Neural cell (in vitro differentiated cells): ENCODE measurements around the gene CUL3. TPM values are rescaled to one million over a fixed set of nuclear protein-coding genes. Genes with fewer than 3 reads are reported as not detected.

Source experiments
- H2AFZ ChIP-seq: fragments of 200-600, 300-800 bp; sonication (generic), shearing (Covaris generic); 2 replicates; pipeline ENCODE4 v1.6.0; 2014; ENCODE audit warnings: low read depth, mild to moderate bottlenecking, antibody characterized with exemption, low read length, moderate library complexity
- H3F3A ChIP-seq: fragments of 200-600 bp; shearing (Covaris generic); 2 replicates; pipeline ENCODE4 v1.6.1; 2016; ENCODE audit warnings: mild to moderate bottlenecking, moderate library complexity, mixed read lengths, antibody characterized with exemption, low read length; ENCODE audit not compliant: insufficient read depth, poor library complexity, severe bottlenecking
- H3K27ac ChIP-seq: fragments of 200-600, 300-800 bp; sonication (generic), shearing (Covaris generic); 2 replicates; pipeline ENCODE4 v1.5.1; 2014; ENCODE audit warnings: mild to moderate bottlenecking, low read length, moderate library complexity
- H3K27me3 ChIP-seq: fragments of 300-800, 200-600 bp; sonication (generic), shearing (Covaris generic); 2 replicates; pipeline ENCODE4 v1.6.0; 2014; ENCODE audit warnings: mild to moderate bottlenecking, low read depth, low read length, moderate library complexity; ENCODE audit not compliant: insufficient read depth
- H3K36me3 ChIP-seq: fragments of 300-800, 200-600 bp; sonication (generic), shearing (Covaris generic); 2 replicates; pipeline ENCODE4 v1.5.1; 2014; ENCODE audit warnings: mild to moderate bottlenecking, antibody characterized with exemption, low read length, moderate library complexity; ENCODE audit not compliant: insufficient read depth
- H3K4me2 ChIP-seq: fragments of 300-800, 200-600 bp; sonication (generic), shearing (Covaris generic); 2 replicates; pipeline ENCODE4 v1.6.0; 2014; ENCODE audit warnings: mild to moderate bottlenecking, low read length
- H3K4me3 ChIP-seq: fragments of 300-800, 200-600 bp; sonication (generic), shearing (Covaris generic); 2 replicates; pipeline ENCODE4 v1.5.1; 2014; ENCODE audit warnings: mild to moderate bottlenecking, low read length, moderate library complexity
- H3K79me2 ChIP-seq: fragments of 200-600 bp; shearing (Covaris generic); replicated peaks from 2 replicates; pipeline ENCODE4 v1.6.0; 2014; ENCODE audit warnings: mild to moderate bottlenecking, low read length, moderate library complexity; ENCODE audit not compliant: insufficient read depth
- H3K9ac ChIP-seq: fragments of 300-800, 200-600 bp; sonication (generic), shearing (Covaris generic); 2 replicates; pipeline ENCODE4 v1.6.1; 2016; ENCODE audit warnings: mild to moderate bottlenecking, low read length, mixed read lengths
- H3K9me2 ChIP-seq: fragments of 200-600 bp; shearing (Covaris generic); 2 replicates; pipeline ENCODE4 v1.6.1; 2016; ENCODE audit warnings: mild to moderate bottlenecking, low read length, mixed read lengths; ENCODE audit not compliant: insufficient read depth
- H3K9me3 ChIP-seq: fragments of 200-600, 300-800 bp; sonication (generic), shearing (Covaris generic); 2 replicates; pipeline ENCODE4 v1.6.1; 2016; ENCODE audit warnings: mild to moderate bottlenecking, mixed run types, low read length, moderate library complexity, mixed read lengths
- H4K20me1 ChIP-seq: fragments of 200-600 bp; shearing (Covaris generic); 2 replicates; pipeline ENCODE4 v1.6.1; 2016; ENCODE audit warnings: mild to moderate bottlenecking, mixed run types; ENCODE audit not compliant: insufficient read depth
- CTCF ChIP-seq: fragments of 450-650 bp; IDR thresholded peaks from 2 replicates; pipeline ENCODE4 v1.5.1; 2014; ENCODE audit warnings: antibody characterized with exemption, mild to moderate bottlenecking, moderate library complexity; ENCODE audit not compliant: poor library complexity, severe bottlenecking
- EP300 ChIP-seq: fragments of 450-650 bp; conservative IDR thresholded peaks from 2 replicates; pipeline ENCODE4 v1.6.1; 2014; ENCODE audit warnings: antibody characterized with exemption, mild to moderate bottlenecking, moderate library complexity; ENCODE audit not compliant: poor library complexity, severe bottlenecking
- EZH2 ChIP-seq: fragments of 200-600, 300-800 bp; shearing (Covaris generic), sonication (generic); IDR thresholded peaks from 2 replicates; pipeline ENCODE4 v1.6.1; 2014; ENCODE audit warnings: antibody characterized with exemption, low read length, borderline replicate concordance, mild to moderate bottlenecking; ENCODE audit not compliant: insufficient read depth, poor library complexity, severe bottlenecking
- MXI1 ChIP-seq: fragments of 450-650 bp; conservative IDR thresholded peaks from 2 replicates; pipeline ENCODE4 v1.6.1; 2014; ENCODE audit warnings: antibody characterized with exemption, mild to moderate bottlenecking; ENCODE audit not compliant: poor library complexity, severe bottlenecking
- POLR2AphosphoS5 ChIP-seq: IDR thresholded peaks from 2 replicates; pipeline ENCODE4 v1.6.1; 2012
- RAD21 ChIP-seq: fragments of 450-650 bp; conservative IDR thresholded peaks from 2 replicates; pipeline ENCODE4 v1.6.1; 2014; ENCODE audit warnings: antibody characterized with exemption, mild to moderate bottlenecking, moderate library complexity
- REST ChIP-seq: IDR thresholded peaks from 2 replicates; pipeline ENCODE4 v1.6.1; 2012; ENCODE audit warnings: borderline replicate concordance
- SMC3 ChIP-seq: fragments of 450-650 bp; conservative IDR thresholded peaks from 2 replicates; pipeline ENCODE4 v1.6.1; 2014; ENCODE audit warnings: antibody characterized with exemption, mild to moderate bottlenecking, moderate library complexity; ENCODE audit not compliant: poor library complexity
- TAF1 ChIP-seq: IDR thresholded peaks from 2 replicates; pipeline ENCODE4 v1.6.1; 2012; ENCODE audit warnings: low read depth
- polyA plus RNA-seq: library from polyadenylated mRNA; depleted of rRNA; stranded (reverse); fragments of >200 nt; gene quantifications from 2 replicates; pipeline ENCODE4 v1.2.3, GENCODE V29; 2014

CUL3 gene
- polyA plus RNA-seq, 1 donor from 2014 or later: 53.9 TPM

DNA sequence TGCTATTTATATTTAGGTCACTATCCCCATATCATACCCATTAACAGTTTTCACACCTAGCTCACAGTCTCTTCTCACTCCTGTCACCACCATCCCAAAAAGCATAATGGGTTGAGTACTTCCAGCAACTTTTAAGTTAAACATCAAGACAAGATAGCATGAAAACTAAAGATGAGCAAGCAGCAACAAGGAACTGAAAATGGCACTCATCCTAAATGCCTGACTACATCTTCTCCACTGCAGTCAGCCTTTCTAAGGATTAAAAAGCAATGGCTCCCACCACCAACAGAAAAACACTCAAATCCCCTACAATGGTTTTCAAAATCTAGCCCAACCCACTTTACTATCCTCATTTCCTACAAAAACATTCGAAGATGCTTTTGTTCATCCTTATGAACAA is 38.2 kb downstream of the CUL3 start:
- no peaks in the 10 kb centered on the region for H3K9me2 ChIP-seq
- H3K27me3 ChIP-seq: no peaks in the 10 kb centered on the region
- no peaks in the 10 kb centered on the region for H3K9me3 ChIP-seq
- no peak overlapping the region for H2AFZ ChIP-seq
- H4K20me1 ChIP-seq: no peaks in the 10 kb centered on the region
- TF ChIP-seq EP300 (no peak), POLR2AphosphoS5 (no peak), MXI1 (no peak), EZH2 (no peak), CTCF (no peak), SMC3 (no peak), TAF1 (no peak), RAD21 (no peak), REST (no peak)
- H3F3A ChIP-seq: no peaks in the 10 kb centered on the region
- H3K79me2 ChIP-seq: peaks cover 45% of the 10 kb centered on the region
- no peak overlapping the region for H3K4me2 ChIP-seq
- H3K27ac ChIP-seq: no peak overlapping the region
- no peak overlapping the region for H3K4me3 ChIP-seq
- no peak overlapping the region for H3K9ac ChIP-seq
- H3K36me3 ChIP-seq: no peaks in the 10 kb centered on the region

- H4K20me1 ChIP-seq: no peaks in the 10 kb centered on the region
- no peaks in the 10 kb centered on the region for H3F3A ChIP-seq
- H3K9me3 ChIP-seq: no peaks in the 10 kb centered on the region
- no peaks in the 10 kb centered on the region for H3K9me2 ChIP-seq
- no peak for TF ChIP-seq EZH2
- no peak for TF ChIP-seq REST
- TF ChIP-seq TAF1: no peak
- no peak for TF ChIP-seq RAD21
- TF ChIP-seq EP300: no peak
- TF ChIP-seq SMC3: no peak
- no peak for TF ChIP-seq POLR2AphosphoS5
- no peak for TF ChIP-seq MXI1
- TF ChIP-seq CTCF: no peak
- no peak overlapping the region for H3K4me2 ChIP-seq
- no peak overlapping the region for H3K4me3 ChIP-seq
- no peak overlapping the region for H2AFZ ChIP-seq
- H3K27ac ChIP-seq: no peak overlapping the region
- no peak overlapping the region for H3K9ac ChIP-seq
- H3K79me2 ChIP-seq: peaks cover 54% of the 10 kb centered on the region
- no peaks in the 10 kb centered on the region for H3K27me3 ChIP-seq
- H3K36me3 ChIP-seq: peaks cover 5% of the 10 kb centered on the region
Observed at GRCh38 chr2:224545884-224546644, 39.1 kb downstream of the CUL3 start.
